ENCODE data around the gene R3HDM4.
"Not testable (repeated sequence)": the region's sequence is repeated elsewhere in the genome, so short reads cannot be mapped to it uniquely, and the experiment has no call there.

Gene R3HDM4

GRCh38 chr19:891421-892200 lies 21.4 kb downstream of the R3HDM4 start:
- DNase-seq (ENCODE audit: low spot score): not testable (repeated sequence)

- no peak for DNase-seq (ENCODE audit: low spot score)
Measured at GRCh38 chr19:890831-891230, 22.2 kb downstream of the R3HDM4 start.

GRCh38 chr19:889662-890295 lies 23.2 kb downstream of the R3HDM4 start:
- no peak for DNase-seq (ENCODE audit: low spot score)

GRCh38 chr19:888581-889385 lies 24.2 kb downstream of the R3HDM4 start:
- no peak for DNase-seq (ENCODE audit: low spot score)

GRCh38 chr19:887599-887998 lies 25.4 kb downstream of the R3HDM4 start:
- DNase-seq (ENCODE audit: low spot score): no peak

- DNase-seq (ENCODE audit: low spot score): no peak
Measured at GRCh38 chr19:887072-887471, 25.9 kb downstream of the R3HDM4 start.

- DNase-seq (ENCODE audit: low spot score): no peak
Measured at GRCh38 chr19:885536-886224, 27.3 kb downstream of the R3HDM4 start.

- DNase-seq (ENCODE audit: low spot score): no peak
Measured at GRCh38 chr19:884420-885211, 28.4 kb downstream of the R3HDM4 start.

GRCh38 chr19:883661-884211 lies 29.3 kb downstream of the R3HDM4 start:
- no peak for DNase-seq (ENCODE audit: low spot score)

- no peak for DNase-seq (ENCODE audit: low spot score)
Measured at GRCh38 chr19:882871-883497, 30.0 kb downstream of the R3HDM4 start.

GRCh38 chr19:881385-882071 lies 31.5 kb downstream of the R3HDM4 start:
- no peak for DNase-seq (ENCODE audit: low spot score)

- no peak for DNase-seq (ENCODE audit: low spot score)
Measured at GRCh38 chr19:879711-880438, 33.1 kb downstream of the R3HDM4 start.

- DNase-seq (ENCODE audit: low spot score): not testable (repeated sequence)
Measured at GRCh38 chr19:878751-879561, 34.1 kb downstream of the R3HDM4 start.

GRCh38 chr19:877992-878660 lies 34.9 kb downstream of the R3HDM4 start:
- DNase-seq (ENCODE audit: low spot score): not testable (repeated sequence)

- no peak for DNase-seq (ENCODE audit: low spot score)
Measured at GRCh38 chr19:876780-877314, 36.2 kb downstream of the R3HDM4 start.

- DNase-seq (ENCODE audit: low spot score): no peak
Measured at GRCh38 chr19:876089-876488, 36.9 kb downstream of the R3HDM4 start.

GRCh38 chr19:875265-875879 lies 37.6 kb downstream of the R3HDM4 start:
- DNase-seq (ENCODE audit: low spot score): no peak
